Measurements from ENCODE around the gene STPG3.

Gene STPG3

GRCh38 chr9:137302118-137302448 lies 51.0 kb downstream of the STPG3 start, which contains the start of gene NRARP:
Gene NRARP, minus strand, starts transcription at chr9:137302271. Its CDS starts 343 bp downstream, at chr9:137301928.
- FAIRE-seq (no peak), DNase-seq (ENCODE audit: insufficient read length, low spot score) (peak; percentile 92)

GRCh38 chr9:137302449-137303150 lies 51.5 kb downstream of the STPG3 start:
- DNase-seq (ENCODE audit: insufficient read length, low spot score) (no peak), FAIRE-seq (no peak)
- TF ChIP-seq, protein P1, sequence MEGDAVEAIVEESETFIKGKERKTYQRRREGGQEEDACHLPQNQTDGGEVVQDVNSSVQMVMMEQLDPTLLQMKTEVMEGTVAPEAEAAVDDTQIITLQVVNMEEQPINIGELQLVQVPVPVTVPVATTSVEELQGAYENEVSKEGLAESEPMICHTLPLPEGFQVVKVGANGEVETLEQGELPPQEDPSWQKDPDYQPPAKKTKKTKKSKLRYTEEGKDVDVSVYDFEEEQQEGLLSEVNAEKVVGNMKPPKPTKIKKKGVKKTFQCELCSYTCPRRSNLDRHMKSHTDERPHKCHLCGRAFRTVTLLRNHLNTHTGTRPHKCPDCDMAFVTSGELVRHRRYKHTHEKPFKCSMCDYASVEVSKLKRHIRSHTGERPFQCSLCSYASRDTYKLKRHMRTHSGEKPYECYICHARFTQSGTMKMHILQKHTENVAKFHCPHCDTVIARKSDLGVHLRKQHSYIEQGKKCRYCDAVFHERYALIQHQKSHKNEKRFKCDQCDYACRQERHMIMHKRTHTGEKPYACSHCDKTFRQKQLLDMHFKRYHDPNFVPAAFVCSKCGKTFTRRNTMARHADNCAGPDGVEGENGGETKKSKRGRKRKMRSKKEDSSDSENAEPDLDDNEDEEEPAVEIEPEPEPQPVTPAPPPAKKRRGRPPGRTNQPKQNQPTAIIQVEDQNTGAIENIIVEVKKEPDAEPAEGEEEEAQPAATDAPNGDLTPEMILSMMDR (IDR thresholded peaks at IDR 0.05; ENCODE audit: insufficient read depth, missing control alignments) = no peak

More at GRCh38 chr9:137302118-137302448, 51.0 kb downstream of the STPG3 start, which contains the start of gene NRARP:
- TF ChIP-seq, protein P1 (IDR thresholded peaks at IDR 0.05; ENCODE audit: insufficient read depth, missing control alignments) = no peak
